Subcutaneous adipose tissue (tissue), 4 donors: ENCODE results near the gene RAP1GAP. TPM values are rescaled to one million over a fixed set of nuclear protein-coding genes. Genes with fewer than 3 reads are reported as not detected.

Experiments used
- total RNA-seq, 4 donors: library from RNA; depleted of rRNA; stranded (reverse); fragments of >200 nt; gene quantifications; one replicate each; pipeline ENCODE4 v1.1.0, GENCODE V29; 2016
- TF ChIP-seq, protein P1 (sequence below): fragments of 450-650 bp; IDR thresholded peaks from one replicate; pipeline ENCODE4 v1.5.1; 2016; ENCODE audit warnings: low read depth, mild to moderate bottlenecking, control low read depth, antibody characterized with exemption, moderate library complexity

The RAP1GAP gene
- total RNA-seq, 4 donors from 2014 or later: 0.17 to 0.22 TPM; not detected in 2

DNA sequence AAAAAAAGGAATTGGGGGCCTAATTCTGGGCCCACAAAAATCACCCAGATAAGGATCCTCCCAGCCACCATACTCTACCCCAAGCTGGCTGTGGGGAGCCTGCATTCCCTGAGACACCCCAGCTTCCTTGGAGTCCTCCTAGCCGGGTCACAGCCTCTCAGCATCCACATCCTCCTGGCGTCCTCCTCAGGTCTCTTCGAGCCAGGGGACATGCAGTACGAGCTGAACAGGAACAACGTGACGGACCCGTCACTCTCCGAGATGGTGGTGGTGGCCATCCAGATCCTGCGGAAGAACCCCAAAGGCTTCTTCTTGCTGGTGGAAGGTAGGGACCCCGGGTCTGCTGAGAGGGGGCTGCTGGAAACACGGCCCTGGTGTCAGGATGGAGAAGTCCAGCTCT, 95.7 kb downstream of the RAP1GAP start:
- TF ChIP-seq, protein P1, sequence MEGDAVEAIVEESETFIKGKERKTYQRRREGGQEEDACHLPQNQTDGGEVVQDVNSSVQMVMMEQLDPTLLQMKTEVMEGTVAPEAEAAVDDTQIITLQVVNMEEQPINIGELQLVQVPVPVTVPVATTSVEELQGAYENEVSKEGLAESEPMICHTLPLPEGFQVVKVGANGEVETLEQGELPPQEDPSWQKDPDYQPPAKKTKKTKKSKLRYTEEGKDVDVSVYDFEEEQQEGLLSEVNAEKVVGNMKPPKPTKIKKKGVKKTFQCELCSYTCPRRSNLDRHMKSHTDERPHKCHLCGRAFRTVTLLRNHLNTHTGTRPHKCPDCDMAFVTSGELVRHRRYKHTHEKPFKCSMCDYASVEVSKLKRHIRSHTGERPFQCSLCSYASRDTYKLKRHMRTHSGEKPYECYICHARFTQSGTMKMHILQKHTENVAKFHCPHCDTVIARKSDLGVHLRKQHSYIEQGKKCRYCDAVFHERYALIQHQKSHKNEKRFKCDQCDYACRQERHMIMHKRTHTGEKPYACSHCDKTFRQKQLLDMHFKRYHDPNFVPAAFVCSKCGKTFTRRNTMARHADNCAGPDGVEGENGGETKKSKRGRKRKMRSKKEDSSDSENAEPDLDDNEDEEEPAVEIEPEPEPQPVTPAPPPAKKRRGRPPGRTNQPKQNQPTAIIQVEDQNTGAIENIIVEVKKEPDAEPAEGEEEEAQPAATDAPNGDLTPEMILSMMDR: no peak

DNA sequence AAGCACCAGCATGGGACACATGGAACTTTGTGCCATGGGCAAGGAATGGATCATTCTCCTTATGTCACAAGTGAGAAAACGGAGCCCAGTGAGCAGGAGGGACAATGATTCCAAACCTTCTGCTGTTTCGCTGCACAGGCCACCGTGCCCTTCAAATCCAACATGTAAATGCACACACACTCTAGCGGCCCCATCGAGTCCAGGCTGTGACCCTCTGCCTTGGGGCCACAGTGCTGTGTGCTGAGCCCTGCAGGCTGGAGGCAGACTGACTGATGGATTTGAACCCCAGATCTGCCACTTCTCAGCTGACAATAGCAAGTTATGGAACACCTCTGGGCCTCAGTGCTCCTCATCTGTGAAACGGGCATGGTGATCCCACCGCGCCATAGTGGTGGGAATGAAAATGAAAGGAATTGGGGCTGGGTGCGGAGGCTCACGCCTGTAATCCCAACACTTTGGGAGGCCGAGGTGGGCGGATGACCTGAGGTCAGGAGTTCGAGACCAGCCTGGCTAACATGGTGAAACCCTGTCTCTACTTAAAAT, 96.4 kb downstream of the RAP1GAP start:
- TF ChIP-seq, protein P1: no peak

GRCh38 chr1:21572221-21572620, 96.9 kb downstream of the RAP1GAP start:
- TF ChIP-seq, protein P1: no peak

DNA sequence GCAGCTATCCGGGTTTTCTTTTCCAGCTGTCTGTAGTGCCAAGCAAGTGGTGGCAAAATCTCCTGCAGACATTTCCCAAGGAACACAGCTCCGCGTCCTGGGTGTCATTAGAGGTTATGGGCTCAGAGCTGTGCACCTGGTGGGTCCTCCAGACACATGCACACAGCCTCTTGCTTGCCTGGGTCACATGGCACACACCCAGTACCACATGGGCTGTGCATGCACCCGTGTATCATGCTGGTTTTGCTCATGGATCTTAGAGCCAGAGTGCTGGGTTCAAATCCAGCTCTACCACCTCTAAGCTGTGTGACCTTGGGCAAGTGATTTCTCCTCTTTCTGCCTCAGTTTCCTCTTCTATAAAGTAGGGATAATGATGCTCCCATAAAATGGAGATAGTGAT, 98.3 kb downstream of the RAP1GAP start:
- TF ChIP-seq, protein P1: no peak

- TF ChIP-seq, protein P1: no peak
These were observed 98.7 kb downstream of the RAP1GAP start for GRCh38 chr1:21570528-21570875.

DNA sequence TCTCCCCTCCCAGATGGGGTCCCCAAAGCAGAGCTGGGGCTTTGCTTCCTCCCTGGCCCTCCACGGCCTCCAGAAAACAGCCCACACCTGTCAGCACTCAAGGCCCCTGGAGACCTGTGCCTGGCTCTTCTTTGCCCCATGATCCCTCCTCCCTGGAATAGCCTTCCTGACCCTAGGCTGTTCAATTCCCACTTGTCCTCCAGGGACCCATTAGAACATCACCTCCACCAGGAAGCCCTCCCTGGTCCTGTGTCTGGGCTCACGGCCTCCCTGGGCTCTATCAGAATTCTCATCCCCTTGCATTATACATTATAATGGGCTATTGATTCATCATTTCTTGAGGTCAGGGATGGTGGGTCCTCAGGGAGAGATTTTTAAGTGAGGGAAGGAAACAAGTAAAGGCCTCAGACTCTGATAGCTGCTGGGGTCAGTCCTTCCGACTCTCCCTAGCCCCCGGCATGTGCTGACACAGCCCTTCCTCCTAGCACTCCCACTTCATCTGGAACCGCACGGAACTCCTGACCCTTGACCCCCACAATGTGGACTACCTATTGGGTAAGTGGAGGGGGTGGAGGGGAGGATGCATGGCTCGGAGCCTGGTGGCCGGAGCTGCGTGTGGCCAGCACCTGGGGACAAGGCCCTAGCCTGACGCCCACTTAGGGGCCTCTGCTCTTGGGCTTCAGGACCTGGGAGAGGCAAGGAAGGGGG, 99.2 kb downstream of the RAP1GAP start:
- TF ChIP-seq, protein P1: no peak

GRCh38 chr1:21568809-21569385, 100.3 kb downstream of the RAP1GAP start:
- TF ChIP-seq, protein P1: no peak
